ENCODE data around the gene GADD45G.

DNA sequence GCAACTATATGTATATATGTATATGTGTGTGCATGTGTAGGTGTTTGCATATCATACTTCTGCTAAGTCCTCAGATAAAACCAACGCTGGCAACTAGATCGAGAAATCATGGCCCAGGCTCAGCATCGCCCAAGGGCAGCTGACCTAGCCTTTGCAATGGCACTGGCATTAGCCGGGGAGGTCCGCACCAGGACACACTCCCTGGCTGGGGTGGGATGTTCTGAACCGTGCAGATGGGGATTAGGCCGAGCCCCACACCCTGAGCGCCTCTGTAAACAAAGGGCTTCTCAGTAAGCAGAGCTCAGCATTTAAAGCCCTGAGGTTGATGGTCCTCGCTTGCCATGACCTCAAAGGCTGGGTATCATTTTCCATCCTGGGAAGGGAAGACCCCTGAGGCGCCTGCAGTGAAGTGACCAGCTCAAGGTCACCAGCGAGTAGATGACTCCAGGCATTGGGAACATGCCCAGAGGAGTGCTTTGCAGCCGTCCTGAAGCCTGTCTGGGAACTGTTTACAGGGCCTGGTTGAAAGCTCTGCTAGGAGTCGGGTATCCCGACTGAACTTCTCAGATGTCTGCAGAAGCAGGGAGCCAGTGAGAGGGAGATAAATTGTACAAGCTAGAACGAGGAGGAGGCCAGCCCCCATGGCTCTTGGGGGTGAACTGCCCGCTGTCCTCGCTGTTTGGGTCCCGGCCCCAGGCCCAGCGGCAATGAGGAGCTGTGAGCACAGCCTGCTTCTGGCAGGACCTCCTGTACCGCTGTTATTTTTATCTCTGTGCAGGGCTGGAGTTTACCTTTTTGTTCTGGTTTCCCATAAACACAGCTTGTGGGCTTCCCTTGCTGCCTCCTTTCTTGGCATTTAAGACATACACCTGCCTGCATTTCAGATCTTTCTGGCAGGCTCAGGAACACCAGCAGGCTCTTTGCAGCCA, 18.4 kb downstream of the GADD45G start:
- TF ChIP-seq, protein P1, sequence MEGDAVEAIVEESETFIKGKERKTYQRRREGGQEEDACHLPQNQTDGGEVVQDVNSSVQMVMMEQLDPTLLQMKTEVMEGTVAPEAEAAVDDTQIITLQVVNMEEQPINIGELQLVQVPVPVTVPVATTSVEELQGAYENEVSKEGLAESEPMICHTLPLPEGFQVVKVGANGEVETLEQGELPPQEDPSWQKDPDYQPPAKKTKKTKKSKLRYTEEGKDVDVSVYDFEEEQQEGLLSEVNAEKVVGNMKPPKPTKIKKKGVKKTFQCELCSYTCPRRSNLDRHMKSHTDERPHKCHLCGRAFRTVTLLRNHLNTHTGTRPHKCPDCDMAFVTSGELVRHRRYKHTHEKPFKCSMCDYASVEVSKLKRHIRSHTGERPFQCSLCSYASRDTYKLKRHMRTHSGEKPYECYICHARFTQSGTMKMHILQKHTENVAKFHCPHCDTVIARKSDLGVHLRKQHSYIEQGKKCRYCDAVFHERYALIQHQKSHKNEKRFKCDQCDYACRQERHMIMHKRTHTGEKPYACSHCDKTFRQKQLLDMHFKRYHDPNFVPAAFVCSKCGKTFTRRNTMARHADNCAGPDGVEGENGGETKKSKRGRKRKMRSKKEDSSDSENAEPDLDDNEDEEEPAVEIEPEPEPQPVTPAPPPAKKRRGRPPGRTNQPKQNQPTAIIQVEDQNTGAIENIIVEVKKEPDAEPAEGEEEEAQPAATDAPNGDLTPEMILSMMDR (IDR thresholded peaks at IDR 0.05; ENCODE audit: poor library complexity, severe bottlenecking): no peak
- no peak for TF ChIP-seq POLR2AphosphoS5 (IDR thresholded peaks at IDR 0.05)
- TF ChIP-seq EZH2 (IDR thresholded peaks at IDR 0.05; ENCODE audit: borderline replicate concordance, insufficient read depth, low read length, poor library complexity, severe bottlenecking): no peak
- TF ChIP-seq EP300 (conservative IDR thresholded peaks at IDR 0.05; ENCODE audit: poor library complexity, severe bottlenecking): no peak
- no peak for TF ChIP-seq MXI1 (conservative IDR thresholded peaks at IDR 0.05; ENCODE audit: poor library complexity, severe bottlenecking)
- TF ChIP-seq RAD21 (conservative IDR thresholded peaks at IDR 0.05): no peak
- no peak for TF ChIP-seq TAF1 (IDR thresholded peaks at IDR 0.05; ENCODE audit: low read depth)
- TF ChIP-seq, protein P2, sequence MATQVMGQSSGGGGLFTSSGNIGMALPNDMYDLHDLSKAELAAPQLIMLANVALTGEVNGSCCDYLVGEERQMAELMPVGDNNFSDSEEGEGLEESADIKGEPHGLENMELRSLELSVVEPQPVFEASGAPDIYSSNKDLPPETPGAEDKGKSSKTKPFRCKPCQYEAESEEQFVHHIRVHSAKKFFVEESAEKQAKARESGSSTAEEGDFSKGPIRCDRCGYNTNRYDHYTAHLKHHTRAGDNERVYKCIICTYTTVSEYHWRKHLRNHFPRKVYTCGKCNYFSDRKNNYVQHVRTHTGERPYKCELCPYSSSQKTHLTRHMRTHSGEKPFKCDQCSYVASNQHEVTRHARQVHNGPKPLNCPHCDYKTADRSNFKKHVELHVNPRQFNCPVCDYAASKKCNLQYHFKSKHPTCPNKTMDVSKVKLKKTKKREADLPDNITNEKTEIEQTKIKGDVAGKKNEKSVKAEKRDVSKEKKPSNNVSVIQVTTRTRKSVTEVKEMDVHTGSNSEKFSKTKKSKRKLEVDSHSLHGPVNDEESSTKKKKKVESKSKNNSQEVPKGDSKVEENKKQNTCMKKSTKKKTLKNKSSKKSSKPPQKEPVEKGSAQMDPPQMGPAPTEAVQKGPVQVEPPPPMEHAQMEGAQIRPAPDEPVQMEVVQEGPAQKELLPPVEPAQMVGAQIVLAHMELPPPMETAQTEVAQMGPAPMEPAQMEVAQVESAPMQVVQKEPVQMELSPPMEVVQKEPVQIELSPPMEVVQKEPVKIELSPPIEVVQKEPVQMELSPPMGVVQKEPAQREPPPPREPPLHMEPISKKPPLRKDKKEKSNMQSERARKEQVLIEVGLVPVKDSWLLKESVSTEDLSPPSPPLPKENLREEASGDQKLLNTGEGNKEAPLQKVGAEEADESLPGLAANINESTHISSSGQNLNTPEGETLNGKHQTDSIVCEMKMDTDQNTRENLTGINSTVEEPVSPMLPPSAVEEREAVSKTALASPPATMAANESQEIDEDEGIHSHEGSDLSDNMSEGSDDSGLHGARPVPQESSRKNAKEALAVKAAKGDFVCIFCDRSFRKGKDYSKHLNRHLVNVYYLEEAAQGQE (IDR thresholded peaks at IDR 0.05; ENCODE audit: borderline replicate concordance): no peak
